Activated CD4-positive, alpha-beta T cell treated with anti-CD3 and anti-CD28 coated beads, Interleukin-2, Interleukin-6, amounts not matched to agents 100 ng/mL and 50 ng/mL, durations not matched to agents 16 hours and 8 hours (primary cell): Measurements from ENCODE around the gene PRSS27.
"Not testable (repeated sequence)": the region's sequence is repeated elsewhere in the genome, so short reads cannot be mapped to it uniquely, and the experiment has no call there.

ENCODE experiments used
- DNase-seq: peaks from one replicate; pipeline ENCODE4 v3.0.0-alpha.2; 2020

Gene PRSS27

DNA sequence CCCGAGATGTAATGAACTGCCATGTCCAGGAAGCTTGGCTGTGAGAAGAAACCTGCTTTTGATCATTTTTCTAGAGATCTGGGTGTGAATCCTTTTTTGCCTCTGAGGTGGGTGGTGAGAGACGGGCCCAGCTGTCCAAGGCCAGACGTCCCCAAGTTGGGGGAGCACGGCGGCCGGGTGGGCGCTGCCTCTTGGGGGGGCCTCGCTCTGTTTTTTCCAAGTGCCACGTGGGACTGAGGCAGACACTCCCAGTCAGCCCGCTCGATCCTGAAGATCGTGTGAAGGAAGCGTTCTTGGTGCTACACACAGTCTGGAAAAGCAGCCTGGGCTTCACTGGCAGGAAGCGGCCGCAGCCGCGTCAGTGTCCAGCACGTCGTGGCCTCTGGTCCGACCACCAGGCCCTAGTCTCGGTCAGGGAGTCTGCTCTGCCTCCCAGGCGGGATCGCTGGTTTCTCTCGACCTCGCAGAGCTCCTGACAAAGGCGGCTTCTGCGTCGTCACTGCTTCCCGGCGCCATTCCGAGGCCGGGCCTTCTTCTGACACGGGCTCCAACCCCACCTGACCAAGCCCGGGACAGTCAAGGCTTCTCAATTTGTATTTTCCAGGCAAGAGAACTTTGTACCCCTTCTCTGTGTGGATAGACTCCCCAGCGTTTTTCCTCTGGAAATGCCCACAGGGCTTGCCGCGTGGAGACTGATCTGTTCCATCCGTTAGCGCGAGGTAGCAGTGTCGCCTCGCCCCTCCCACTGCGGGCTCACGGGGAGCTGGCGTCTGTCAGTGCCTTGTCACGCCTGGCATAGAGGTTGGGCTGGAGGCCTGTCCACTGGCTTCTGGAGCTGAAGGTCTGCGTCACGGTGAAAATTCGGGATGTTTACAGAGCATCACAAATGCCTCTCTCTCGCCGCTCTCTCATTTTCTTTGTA is 12.4 kb downstream of the PRSS27 start:
- DNase-seq = no peak

DNA sequence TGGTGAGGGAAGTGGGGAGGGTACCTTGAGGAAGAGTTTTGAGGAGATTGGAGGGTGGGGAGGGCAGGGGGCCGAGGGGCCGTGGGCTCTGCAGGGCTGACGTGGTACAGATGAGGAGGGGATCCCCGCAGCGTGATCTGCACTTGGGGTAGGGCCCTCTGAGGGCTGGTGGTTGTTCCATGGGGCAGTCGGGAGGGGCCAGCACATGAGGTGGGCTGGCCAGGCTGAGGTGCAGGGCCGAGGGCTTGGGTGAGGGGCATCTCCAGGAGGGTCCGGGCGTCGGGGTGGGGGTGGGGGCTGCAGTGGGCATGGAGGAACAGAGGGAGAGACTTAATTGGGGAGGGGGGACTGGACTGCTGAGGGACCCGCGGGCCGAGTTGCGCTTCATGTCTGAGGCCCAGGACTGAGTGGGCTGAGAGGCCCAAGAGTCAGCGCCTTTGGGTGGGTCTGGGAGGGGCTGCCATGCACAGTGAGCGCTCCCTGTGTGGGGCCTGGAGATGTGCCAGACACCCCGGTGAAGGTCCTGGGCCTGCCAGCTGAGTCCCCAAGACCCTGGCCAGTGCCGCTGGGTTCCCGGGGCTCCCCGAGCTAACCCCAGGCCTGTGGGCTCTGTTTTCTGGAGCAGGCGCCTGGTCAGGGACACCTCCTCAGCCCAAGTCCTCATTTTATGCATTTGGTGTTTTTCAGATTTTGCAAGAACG is 13.3 kb downstream of the PRSS27 start:
- no peak for DNase-seq

DNA sequence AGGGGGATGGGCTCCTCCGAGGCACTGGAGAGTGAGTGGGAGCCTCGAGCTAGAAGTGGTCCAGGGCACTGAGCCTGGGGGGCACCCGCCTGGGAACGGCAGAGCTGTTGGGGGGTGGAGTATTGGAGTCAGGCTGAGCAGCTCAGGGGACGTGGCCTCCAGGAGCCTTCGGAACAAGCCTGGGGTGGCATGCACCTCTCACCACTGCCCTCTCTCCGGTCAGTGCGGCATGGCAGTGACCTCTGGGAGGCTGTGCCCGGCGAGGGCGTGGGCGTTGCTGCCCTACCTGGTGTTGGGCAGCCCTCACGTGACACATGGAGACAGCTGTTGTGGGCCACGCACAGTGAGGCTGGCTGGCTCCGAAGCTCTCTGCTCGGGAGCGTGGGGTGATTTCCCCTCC is 13.9 kb downstream of the PRSS27 start:
- DNase-seq = no peak

DNA sequence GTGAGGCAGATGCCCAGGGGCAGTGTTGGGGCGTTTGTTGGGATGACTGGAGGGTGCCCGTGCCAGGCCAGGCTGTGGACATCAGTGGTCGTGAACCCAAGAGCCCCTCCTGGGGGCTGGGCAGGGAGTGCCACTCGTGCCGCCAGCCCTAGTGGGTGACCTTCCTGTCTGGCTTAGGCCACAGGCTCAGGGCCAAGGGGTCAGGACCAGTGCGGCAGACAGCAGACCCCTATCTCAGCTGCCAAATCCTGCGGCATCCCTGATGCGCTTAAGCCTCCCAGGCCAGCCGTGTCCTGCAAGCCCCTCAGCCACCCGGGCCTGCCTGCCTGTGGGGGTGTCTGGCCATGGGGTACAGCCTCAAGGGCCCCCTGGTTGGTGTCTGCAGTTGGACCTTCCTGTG is 14.7 kb downstream of the PRSS27 start:
- DNase-seq = no peak

DNA sequence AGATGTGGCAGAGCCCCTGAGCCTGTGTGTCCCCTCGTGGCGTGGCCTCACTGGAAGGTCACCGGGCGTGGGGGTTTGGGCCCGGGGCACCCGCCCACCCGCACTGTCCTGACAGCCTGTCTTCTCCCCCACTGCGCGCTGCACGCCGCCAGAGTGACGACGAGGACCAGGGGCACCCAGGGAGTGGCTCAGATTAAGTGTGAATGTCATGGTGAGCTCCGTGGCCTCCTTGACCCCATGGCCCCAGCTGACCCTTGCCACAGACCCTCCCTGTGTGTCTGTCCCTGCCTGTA is 15.1 kb downstream of the PRSS27 start:
- DNase-seq = no peak

DNA sequence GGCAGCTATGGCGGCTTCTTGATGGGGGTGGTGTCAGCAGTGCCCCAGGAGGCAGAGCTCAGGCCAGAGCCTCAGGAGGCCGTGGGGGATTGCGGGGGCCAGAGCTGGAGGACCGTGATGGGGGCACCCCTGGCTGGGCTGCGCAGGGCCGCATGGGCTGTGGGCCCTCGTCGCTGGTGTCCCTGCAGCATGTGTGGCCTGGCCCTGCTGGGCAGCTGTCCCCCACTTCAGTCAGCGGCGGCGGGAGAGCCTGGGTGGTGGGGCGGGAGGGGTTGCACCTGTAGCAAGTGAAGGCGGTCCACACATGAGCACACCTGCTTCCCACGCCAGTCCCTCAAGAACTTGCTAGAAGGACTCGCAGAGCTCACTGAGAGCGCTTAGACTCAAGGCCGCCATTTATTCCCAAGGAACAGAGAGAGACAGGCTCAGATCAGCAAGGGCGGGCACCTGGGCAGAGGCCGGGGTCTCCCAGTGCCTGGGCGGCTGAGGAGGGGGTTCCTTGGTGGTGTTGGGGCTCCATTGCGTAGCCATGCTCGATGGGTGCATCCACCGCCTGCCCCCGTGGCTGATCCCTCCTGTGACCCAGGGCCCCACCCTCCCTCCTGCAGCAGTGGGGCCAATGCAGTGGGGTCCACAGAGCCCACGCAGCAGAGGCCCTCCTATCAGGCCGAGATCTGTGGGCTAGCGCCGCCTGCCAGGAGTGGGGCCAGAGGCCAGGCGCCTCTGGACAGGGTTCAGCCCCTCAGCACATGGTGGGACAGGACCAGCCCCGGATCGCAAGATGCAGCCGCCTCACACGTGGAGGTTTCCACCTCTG is 15.7 kb downstream of the PRSS27 start:
- DNase-seq = no peak

DNA sequence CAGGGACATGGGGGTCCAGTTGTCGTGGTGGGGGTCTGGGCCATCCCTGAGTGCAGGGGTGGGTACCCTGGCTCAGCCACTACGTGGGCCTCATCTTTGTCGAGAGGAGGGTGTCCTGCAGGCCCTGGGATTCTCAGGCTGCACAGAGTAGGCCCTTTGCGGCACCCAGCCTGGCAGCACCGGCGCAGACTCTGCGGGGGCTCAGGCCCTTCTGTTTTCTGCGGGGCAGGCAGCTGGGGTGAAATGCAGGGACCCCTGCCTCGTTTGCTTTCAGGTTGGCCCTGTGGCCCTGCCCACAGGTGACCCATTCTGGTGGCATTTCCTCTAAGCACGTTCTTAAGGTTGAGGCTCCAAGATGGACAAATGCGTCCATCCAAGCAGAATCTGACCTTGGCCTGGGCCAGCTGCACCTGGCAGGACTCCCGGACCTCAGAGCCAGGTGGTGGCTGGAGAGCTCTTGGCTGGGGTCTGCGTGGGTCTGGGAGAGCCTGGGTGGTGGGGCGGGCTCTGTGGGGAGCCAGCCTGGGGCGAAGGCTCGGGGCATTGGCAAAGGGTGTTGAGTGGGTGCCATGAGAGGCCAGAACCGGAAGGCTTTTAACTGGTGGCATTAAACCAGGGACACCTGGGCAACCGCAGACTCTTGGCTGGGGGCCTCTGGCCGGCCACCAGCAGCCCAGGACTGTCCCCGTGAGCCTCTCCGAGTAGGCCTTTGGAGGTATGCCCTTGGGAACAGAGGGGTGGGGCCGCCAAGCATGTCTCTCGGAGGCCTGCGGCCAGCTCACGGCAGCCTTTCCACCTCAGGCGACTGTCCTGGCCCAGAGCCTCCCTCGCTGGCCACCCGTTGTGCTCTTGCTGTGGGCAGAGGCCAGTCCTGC is 16.9 kb downstream of the PRSS27 start:
- DNase-seq = no peak

DNA sequence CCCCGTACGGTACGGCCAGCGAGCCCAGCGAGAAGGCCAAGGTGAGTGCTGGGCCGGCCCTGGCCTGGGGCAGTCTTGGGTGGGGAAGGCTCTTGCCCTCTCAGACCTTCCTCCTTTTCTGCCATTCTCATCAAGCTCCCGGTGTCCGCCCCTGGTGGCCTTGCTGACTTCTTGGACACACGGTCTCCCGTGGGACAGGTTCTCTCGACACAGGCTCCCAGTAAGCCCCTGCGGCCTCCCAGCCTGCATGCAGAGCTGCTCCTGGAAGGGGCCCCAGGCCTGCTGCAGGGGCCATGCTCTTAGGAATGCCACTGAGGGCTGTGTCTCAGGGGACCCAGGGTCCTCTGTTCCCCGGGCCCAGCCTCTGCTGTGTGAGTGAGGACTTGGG is 17.6 kb downstream of the PRSS27 start:
- no peak for DNase-seq

DNA sequence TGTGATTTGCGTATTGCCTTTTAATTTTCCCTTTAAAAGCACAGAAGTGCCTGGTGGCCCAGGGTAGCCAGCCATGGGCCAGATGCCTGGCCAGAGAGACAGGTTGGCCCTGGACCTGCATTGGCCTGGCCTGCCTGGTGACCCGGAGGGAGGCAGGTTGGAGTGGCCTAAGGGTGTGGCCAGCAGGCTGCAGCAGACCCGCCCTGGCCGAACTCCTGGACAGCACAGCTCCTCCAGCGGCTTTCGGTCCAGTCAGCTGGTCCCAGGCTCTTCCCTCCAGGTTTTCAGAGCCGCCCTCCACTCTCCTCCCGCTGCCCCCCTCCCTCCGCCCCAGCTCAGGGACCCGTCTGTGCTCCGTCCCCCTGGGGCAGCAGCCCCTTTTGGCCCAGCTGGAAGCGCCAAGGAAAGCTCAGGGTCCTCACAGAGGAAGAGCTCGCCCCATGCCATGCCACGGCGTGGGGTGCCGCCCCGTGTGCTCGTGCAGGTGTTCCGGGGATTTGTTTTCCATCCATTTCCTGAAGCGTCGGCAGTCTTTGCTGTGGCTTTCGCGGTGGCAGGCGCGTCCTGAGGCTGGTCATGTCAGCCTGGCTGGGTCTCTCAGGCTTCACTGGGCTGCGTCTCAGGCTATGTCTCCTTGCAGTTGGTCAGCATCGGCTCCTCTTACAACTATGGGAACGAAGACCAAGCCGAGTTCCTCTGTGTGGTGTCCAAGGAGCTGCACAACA is 18.1 kb downstream of the PRSS27 start:
- no peak for DNase-seq

DNA sequence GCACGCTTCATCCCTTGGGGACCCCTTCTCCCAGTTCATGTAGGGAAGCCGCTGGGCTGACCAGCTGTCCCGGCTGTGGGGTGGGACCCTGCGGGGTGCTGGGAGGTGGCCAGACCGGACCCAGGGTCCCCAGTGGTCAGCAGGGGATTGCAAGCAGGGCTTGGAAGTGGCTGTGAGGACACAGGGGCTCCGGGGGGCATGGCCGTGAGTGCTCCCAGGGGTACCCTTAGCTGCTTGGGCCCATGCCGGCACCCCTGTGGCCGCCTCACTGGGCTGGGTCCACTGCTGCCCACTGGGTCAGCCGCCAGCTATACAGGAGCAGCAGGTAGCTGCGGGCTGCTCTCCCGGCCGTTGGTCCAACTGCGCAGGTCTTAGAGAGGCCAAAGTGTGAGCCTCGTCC is 18.8 kb downstream of the PRSS27 start:
- no peak for DNase-seq

DNA sequence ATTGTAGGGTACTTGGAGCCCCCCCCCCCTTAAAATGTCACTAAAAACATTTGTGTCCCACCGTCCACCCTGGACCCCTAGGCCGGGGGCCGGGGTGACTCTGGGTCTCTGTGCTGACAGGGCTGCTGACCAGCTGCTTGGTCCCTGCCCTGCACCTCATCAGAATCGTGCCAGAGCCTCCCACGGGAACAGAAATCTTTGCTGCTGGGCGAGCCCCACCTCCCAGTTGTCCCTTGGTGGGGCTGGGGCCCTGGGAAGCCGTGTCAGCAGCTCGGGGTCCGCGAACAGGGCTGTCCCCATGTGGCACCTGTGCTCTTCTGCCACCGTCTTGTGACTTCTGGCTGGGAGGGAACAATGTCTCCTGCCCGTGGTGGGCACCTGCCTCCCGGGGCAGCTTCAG is 19.2 kb downstream of the PRSS27 start:
- no peak for DNase-seq

DNA sequence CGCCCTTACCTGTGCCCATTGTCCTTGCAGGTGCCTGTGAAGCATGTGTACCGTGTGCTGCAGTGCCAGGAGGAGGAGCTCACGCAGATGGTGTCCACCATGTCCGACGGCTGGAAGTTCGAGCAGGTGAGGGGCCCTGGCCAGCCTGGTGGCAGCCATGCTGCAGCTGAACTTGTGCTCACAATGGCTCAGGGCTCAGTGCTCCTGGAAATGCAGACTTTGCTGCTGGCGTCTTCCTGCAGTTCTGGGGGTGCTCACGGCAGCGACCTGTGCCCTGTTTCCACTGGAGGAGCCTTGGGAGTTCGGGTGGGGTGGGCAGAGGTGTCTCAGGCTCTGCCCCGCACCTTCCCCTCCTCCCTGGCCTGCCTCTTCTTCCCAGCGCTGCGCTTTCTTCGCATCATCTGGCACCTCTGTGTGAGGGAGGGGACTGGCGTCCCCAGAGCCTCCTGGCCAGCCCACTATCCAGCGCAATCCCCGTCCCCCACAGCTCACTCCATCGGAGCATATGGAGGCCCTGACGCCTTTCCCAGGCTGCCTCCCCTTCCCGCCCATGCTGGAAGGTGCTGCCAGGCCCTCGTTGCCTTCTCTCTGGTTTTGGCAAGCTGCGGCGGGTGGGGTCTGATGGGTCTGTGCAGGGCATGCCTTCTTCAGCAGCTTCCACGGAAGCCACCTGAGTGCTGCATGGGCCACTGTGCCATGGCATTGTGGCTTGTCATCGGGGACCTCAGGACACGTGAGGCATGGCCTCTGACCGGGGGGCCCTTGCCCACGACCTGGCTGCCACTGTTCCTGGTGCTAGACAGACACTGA is 20.0 kb downstream of the PRSS27 start:
- DNase-seq = no peak

DNA sequence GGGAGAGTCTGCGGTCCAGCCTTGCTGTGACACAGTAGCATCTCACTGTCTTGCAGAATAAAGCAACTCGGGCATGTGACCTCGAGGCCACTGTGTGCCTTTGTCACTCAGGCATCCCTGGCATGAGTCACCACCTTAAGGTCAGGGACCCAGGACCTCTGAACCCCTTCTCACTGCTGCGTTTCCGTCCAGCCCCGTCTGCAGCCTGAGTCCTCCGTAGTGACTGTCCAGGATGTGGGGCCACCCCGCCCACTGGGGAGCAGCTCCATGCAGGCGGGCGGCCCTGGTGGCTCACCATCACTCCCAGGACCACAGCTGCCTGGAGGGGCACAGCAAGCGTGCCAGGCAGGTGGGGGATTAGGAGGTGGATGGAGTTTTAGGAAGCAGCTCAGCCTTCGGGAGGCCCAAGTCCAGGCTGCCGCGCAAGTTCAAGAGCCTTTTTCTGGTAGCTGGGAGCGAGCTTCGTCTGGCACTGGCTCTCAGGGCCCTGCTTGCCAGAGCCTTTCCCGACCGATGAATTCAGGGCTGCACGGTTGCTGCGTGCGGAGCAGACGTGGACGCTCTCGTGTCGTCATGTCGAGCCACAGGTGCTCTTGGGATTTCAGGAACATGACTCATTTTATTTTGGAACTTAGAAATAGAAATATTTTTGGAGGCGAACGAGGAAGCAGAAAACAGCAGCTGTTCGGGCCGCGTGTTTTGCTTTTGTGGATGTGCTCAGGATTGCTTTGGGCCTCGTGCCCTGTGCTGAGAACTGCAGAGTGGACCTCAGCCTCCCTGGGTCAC is 20.9 kb downstream of the PRSS27 start:
- DNase-seq = no peak

DNA sequence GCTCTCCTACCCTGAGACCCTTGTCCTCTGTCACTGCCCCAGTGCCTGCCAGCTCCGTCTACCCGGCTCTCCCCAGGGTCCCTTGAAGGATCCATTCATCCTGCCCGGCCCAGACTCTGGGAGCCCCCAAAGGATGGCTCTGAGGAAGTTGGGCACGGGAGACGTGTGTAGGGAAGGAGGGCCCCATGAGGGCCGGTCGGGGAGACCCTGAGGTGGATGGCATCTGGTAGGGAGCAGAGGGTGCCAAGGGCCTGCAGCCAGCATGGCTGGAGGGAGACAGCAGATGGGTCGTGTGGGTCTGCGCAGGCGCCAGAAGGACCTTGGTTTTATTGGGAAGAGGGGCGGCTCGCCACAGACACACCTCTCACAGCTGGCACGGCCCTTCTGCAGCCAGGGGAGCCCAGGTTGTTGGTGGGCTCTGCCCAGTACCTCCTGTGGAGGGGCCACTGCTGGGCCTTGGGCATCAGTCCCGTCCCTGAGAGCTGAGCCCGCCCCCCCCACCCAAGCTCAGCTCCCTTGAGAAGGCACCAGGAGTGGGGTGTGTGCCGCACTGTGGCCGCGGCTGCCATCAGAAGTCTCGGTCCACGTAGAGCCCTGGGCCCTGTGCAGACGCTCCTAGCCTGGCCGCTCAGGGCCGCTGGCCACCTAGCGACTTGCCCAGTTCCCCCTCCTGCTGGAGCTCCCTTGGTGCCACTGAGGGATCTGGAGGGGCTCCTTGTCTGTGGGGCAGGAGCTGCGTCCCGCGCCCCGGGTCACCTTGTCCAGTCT is 21.7 kb downstream of the PRSS27 start:
- DNase-seq = no peak

DNA sequence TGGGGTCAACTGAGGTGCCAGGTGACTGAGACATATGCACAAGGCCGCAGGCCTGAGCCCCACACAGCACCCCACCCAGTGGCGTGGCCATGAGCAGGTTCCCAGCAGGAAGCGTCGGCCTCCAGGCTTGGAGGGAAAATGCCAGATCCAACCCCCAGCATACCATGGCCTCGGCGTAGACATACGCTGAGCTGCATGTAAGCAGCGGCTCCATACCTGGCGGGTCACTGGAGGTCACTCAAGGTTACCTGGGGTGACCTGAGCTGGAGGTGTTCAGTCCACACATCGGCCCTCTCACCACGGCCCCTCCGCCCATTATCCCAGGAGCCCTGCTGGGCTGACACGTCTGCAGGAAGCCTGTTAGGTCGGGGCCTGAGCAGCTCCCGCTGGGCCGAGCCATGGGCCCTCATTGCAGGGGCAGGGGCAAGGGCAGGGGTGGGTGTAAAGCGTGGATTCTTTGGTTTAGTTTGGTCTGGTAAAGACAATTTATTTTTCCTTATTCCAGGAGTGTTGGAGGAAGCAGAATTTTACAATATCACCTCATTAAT is 22.5 kb downstream of the PRSS27 start:
- no peak for DNase-seq

DNA sequence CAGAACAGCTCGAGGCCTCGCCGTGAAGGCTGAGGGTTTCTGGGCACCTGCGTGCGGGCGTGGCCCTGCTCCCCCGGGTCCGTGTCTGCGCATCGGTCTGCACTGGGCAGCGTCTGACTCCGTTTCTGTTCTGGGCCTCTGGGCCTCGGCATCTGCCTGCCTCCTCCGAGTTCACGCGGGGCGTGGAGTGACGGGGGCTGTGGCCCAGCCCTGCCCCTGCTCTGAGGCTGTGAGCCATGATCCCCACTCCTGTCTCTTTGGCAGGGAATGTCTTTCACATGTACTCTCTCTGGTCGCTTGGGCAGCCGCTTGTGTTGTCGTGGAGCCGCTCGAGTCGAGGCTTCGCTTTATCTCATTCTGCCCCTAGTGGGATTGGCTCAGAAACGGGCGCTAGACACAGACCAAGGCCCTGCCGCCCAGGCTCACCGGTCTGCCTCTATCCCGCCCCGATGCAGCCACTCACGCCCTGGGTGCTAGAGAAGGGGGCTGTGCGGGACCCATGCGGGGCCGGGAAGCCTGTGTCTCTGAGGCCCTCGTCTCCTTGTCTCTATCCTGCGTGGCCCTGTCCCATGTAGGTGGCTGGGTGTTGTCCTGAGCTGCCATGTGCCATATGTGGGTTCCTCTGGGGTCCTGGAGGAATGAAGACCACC is 23.3 kb downstream of the PRSS27 start:
- DNase-seq = not testable (repeated sequence)

DNA sequence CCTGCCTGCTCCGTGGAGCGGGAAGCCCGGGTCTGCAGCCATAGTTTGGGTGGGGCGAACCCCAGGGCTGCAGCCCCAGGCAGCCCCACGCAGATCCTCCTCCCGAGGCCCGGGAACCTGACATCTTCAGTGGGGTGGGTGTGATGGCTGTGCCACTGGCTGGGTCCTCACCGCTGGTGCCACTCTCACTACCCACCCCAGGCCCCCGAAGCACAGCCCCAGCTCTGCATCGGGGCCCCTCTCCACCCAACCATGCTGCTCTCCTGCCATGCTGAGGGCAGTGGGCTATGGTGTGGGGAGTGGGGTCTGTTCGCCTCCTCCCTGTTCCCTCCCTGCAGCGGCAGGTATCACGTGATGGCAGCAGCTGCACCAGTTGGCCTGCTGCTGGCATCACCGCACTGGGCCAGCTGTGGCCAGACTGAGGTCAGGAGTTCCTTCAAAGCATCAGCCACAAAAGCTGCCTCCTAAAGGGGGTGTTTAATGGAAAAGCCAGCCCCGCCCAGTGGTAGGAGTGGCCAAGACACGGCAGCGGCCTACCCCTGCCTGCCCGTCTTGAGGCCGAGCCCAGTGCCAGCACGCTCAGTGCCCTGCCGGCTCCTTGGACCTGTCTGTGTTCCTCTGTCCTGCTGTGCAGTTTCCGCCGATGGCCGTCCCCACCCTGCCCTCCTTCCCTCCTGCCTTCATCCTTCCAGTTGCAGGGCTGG is 26.9 kb downstream of the PRSS27 start:
- DNase-seq = no peak
